ENCODE data around the gene GTPBP4. TPM values are rescaled to one million over a fixed set of nuclear protein-coding genes. Genes with fewer than 3 reads are reported as not detected.

GTPBP4 gene
- total and polyA plus RNA-seq, 2 of the 8 experiments (the other 6 are each of a cell fraction or from before 2014, with no cell fraction given) = 16.9 to 98.1 TPM

DNA sequence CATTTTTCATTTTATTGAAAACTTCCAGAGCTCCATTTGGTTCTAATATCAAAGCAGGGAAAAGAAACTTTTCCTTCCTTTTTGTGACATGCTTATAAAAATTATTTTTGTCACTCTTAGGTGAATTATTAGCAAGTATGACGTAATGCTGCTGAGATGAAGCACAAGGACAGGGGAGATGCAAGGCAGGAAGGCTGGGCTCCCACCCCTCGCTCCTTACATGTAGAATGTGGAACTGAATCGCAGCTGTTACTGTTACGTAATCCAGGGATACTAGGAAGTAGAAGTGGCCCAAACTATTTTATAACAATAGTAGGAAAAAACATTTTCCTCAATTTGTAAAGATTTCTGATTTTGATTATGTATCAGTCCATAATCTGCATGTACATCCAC, 17.1 kb upstream of the GTPBP4 start:
- no peaks in the 10 kb centered on the region for H4K20me1 ChIP-seq (replicated peaks in 1 of 2; ENCODE audit: control insufficient read depth in 1 of 2, insufficient read depth in 2 of 2, low read length in 2 of 2)
- H3K27ac ChIP-seq (ENCODE audit: low read depth, low read length) = no peak overlapping the region
- H3K23me2 ChIP-seq (ENCODE audit: low read depth, low read length) = no peaks in the 10 kb centered on the region
- H3K4ac ChIP-seq (replicated peaks; ENCODE audit: insufficient read length, low read depth, low read length) = no peak overlapping the region
- H3K23ac ChIP-seq (ENCODE audit: insufficient read length) = no peak overlapping the region
- no peak overlapping the region for H2AFZ ChIP-seq (ENCODE audit: low read length)
- H2BK15ac ChIP-seq (ENCODE audit: low read length) = no peak overlapping the region
- peaks cover 0 to 10% (median 3%) of the 10 kb centered on the region in 4 experiments; a peak in 4 of 7 replicates for H3K4me1 ChIP-seq (replicated peaks in 1 of 4; ENCODE audit: control insufficient read depth in 3 of 4, insufficient read depth in 4 of 4, low read length in 3 of 4)
- no peaks in the 10 kb centered on the region for H3K36me3 ChIP-seq (ENCODE audit: control insufficient read depth in 2 of 4, insufficient read depth in 4 of 4, low read length in 3 of 4)
- no peaks in the 10 kb centered on the region for H3K79me1 ChIP-seq (ENCODE audit: low read depth, low read length)
- no peak overlapping the region for H4K91ac ChIP-seq (replicated peaks; ENCODE audit: insufficient read length, low read length)
- 88% methylated on average over 4 of the region's 4 CpGs; no CpG with 5 or more reads in 1 of the 2 experiments for WGBS, 2 experiments (ENCODE audit: extremely low coverage in 1 of 2, insufficient coverage in 1 of 2, insufficient read length in 1 of 2, insufficient replicate concordance in 2 of 2, low coverage in 1 of 2, low lambda C conversion rate in 2 of 2, missing lambda C conversion rate in 1 of 2)
- H2BK12ac ChIP-seq (ENCODE audit: low read depth, low read length) = no peak overlapping the region
- H3K27me3 ChIP-seq (replicated peaks in 1 of 4; ENCODE audit: control insufficient read depth in 3 of 4, extremely low read depth in 1 of 4, insufficient read depth in 3 of 4, low read length in 3 of 4) = no peaks in the 10 kb centered on the region
- H3K79me2 ChIP-seq (ENCODE audit: control insufficient read depth in 1 of 2, insufficient read depth in 2 of 2, low read length in 2 of 2) = no peaks in the 10 kb centered on the region
- DNase-seq (ENCODE audit: low read depth in 1 of 2, low spot score in 2 of 2) = no peak
- ChIA-PET POLR2A (ENCODE audit: partially characterized antibody) (interaction anchor here (1.2 to 1.6 kb wide), 2 partner anchors 16 to 38 kb away, joined by 3 to 11 read pairs; no protein-coding TSS in a partner anchor), CTCF (ENCODE audit: partially characterized antibody) (interaction anchor here (1.4 to 3.6 kb wide), 3 partner anchors 9 to 15 kb away, joined by 4 to 16 read pairs (median 4); no protein-coding TSS in a partner anchor)
- no peak overlapping the region for H2AK5ac ChIP-seq (ENCODE audit: low read depth, low read length)
- no peak overlapping the region for H3K4me2 ChIP-seq (ENCODE audit: insufficient read depth in 1 of 2, low read depth in 2 of 2, low read length in 2 of 2)
- no peak overlapping the region for H2BK5ac ChIP-seq (ENCODE audit: low read depth, low read length)
- no peaks in the 10 kb centered on the region; a peak in 1 of 4 replicates for H3K9me3 ChIP-seq (ENCODE audit: insufficient read depth in 2 of 2, low read depth in 1 of 2, low read length in 1 of 2)
- no peak overlapping the region for H3K14ac ChIP-seq (ENCODE audit: insufficient read length)
- FAIRE-seq = no peak
- H3K4me3 ChIP-seq (ENCODE audit: extremely low read depth in 1 of 4, insufficient read depth in 2 of 4, low read depth in 3 of 4, low read length in 4 of 4) = no peak overlapping the region
- H3K56ac ChIP-seq (replicated peaks; ENCODE audit: insufficient read length, low read depth, low read length) = no peak overlapping the region
- no peak overlapping the region for H2BK120ac ChIP-seq (replicated peaks; ENCODE audit: low read depth, low read length)
- H2BK20ac ChIP-seq (ENCODE audit: low read length) = no peak overlapping the region
- no peak overlapping the region for H3K9ac ChIP-seq (replicated peaks in 1 of 4; ENCODE audit: extremely low read depth in 1 of 4, low read depth in 3 of 4, low read length in 3 of 4)
- peak; percentile 58; the same call in 1 of the 2 replicates for TF ChIP-seq CEBPB (IDR thresholded peaks at IDR 0.05; ENCODE audit: low read depth, low read length)
- TF ChIP-seq HDAC6 (IDR thresholded peaks at IDR 0.05; ENCODE audit: low read depth, low read length) = no peak
- no peak overlapping the region for H4K8ac ChIP-seq (ENCODE audit: extremely low read depth, insufficient read depth, low read length)
- no peak overlapping the region for H4K5ac ChIP-seq (ENCODE audit: insufficient read length, low read depth, low read length)
- no peak overlapping the region for H3K18ac ChIP-seq (ENCODE audit: extremely low read depth, low read length)

All from H1 (cell line).